Measurements from ENCODE around the gene HEMK1. TPM values are rescaled to one million over a fixed set of nuclear protein-coding genes. Genes with fewer than 3 reads are reported as not detected.

The HEMK1 gene
- total RNA-seq, 1 donor from 2014 or later, result 13.3 TPM

GRCh38 chr3:50617096-50617791, 47.9 kb downstream of the HEMK1 start, which contains the start of gene MAPKAPK3:
Gene MAPKAPK3 (plus strand): TSS chr3:50617151. CDS start chr3:50617566, 415 bp downstream.
- DNase-seq, result peak; percentile 23

DNA sequence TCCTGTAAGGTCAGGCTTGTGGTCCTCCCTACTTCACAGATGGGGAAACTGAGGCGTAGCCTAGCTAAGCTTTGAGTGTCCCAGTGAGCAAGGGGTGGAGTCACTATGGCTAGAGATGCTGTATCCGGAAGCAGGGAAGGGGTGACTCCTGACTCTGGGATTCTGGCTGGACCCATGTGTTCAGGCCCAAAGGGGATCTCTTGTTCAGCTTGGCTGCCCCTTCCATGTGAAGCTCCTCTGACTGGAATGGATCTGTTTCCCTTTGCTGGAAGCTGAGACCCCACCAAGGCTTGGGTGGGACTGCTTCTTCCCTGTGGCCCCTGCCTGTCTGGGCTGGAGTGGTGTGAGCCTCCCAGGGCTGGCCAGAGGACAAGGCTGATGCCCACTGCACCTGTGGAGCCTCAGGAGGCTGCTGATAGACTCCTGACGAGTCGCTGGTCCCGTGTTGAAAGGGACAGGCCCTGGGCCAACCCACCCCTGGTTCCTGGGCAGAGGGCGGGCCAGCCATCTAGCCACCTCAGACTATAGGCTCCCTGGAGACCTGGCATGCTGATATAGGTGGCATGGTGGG, 48.7 kb downstream of the HEMK1 start:
- DNase-seq, result no peak

- DNase-seq, result no peak
Observed at GRCh38 chr3:50620420-50620819, 51.1 kb downstream of the HEMK1 start.

GRCh38 chr3:50620820-50621219, 51.5 kb downstream of the HEMK1 start:
- no peak for DNase-seq

DNA sequence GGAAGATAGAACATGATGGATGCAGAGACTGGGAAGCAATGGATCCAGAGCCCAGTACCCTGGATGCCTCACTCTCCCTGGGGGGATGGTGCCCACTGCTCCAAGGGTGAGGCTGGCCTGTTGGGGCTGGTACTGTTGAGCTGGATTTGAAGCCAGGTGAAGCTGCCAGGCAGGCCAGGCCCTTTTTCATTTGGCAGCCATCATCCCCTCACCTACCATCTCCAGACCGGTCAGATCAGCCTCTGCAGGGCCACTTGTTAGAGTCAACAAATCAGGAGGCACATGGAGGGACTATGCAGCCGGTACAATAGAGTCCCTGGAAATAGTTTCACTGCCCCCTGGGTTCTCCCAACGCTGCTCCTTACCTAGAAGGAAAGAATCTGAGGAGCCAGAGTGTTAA, 53.6 kb downstream of the HEMK1 start:
- no peak for DNase-seq

- DNase-seq, result peak; percentile 66
Observed at GRCh38 chr3:50623840-50624474, 54.6 kb downstream of the HEMK1 start.

- no peak for DNase-seq
Observed at GRCh38 chr3:50624634-50625033, 55.3 kb downstream of the HEMK1 start.

GRCh38 chr3:50625231-50626182, 56.2 kb downstream of the HEMK1 start:
- no peak for DNase-seq

- no peak for DNase-seq
Observed at GRCh38 chr3:50626401-50626800, 57.1 kb downstream of the HEMK1 start.

DNA sequence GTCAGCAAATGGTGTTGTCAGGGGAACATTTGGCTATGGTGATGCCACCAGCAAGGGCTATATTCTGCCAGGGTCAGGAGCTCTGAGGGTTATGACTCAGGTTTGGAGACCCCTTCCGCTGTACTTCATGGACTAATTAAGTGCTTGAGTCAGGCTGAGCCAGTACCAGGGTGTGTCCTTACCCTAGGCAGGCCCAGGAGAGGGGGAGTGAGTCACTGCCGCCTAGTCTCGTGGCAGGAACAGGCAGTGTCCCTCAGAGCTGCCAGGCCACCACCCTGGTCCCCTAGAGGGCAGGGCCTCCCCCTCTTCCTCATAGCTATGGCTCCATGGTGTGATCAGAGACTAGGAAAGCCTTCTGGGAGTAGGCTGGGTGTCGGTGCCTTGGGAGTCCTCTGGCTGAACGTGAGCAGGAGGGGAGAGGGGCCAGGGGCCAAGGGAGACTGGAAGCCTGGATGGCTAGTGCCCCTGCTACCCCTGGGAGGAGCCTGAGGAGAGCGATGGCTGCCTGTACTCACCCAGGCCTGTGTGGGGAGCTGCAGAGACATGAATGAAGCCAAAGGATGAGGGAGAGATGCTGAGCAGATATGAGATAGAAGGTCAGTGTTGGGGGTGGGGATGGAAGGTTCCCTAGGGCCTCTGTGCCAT, 58.2 kb downstream of the HEMK1 start:
- DNase-seq, result peak; percentile 31

GRCh38 chr3:50628601-50629000, 59.3 kb downstream of the HEMK1 start:
- no peak for DNase-seq

- no peak for DNase-seq
Observed at GRCh38 chr3:50630394-50630793, 61.1 kb downstream of the HEMK1 start.

DNA sequence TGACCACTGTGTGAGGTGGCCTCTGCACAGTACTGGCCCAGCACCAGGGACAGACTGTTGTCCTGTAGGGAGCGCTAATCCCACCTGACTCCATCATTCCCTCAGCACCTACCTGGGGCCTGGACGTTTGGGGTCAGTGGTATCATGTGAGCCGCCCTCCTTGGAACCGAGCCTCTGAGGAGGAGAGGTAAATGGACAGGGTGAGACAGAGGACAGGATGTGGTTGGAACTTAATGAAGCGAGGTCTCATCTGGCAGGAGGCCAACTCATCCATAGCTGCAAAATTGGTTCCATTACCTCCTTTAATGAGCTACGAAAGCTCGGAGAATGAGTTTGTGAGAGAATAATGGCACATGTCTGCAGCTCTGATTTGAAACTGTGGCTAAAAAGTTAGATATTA, 61.6 kb downstream of the HEMK1 start:
- DNase-seq, result no peak

- DNase-seq, result no peak
Observed at GRCh38 chr3:50632450-50632849, 63.1 kb downstream of the HEMK1 start.

DNA sequence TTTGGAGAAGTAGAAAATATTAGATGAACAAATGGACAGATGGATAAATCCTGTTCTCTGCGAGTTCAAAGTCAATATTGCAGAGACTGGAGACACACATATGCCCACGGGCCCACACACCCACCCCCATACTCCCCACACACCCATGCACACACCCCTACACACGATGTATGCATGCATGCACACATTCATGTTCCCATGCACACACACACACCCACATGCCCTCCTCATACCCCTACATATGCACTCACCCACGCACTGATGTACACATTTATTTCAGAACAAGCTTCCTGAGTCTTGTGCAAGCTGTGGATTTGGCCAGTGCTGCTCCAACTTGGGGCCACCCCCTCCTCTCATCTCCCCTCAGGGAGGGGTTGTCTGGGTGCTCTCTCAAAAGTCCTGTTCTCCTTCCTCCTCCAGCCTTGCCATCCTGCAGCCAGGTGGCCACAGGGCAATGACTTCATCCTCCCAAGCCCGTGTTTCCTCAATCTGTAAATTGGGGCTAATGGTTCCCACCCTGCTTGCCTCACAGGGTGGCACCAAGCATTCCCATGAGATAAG, 64.0 kb downstream of the HEMK1 start:
- DNase-seq, result no peak

- no peak for DNase-seq
Observed at GRCh38 chr3:50635066-50635465, 65.7 kb downstream of the HEMK1 start.

GRCh38 chr3:50637011-50637410, 67.7 kb downstream of the HEMK1 start:
- no peak for DNase-seq

- no peak for DNase-seq
Observed at GRCh38 chr3:50637945-50638344, 68.6 kb downstream of the HEMK1 start.

DNA sequence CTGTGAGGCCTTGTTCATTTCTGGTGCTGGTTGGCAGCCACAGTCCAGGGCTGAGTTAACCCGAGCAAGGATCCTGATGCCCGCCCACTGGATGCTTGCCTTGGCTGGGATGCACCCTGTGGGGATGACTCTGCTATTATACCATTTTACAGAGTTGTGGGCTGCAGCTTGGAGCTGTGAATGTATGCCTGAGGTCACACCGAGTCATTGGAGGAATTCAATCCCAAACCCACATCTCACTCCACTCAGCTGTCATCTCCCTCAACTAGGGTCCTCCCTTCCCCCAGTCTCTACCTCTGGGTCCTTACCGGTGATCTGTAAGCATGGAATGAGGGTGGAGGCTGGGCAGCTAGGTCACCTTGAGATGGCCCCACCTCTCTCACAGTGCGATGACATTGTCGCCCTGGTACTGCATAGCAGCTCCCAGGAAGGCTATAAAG, 69.8 kb downstream of the HEMK1 start:
- no peak for DNase-seq

GRCh38 chr3:50642382-50642781, 73.1 kb downstream of the HEMK1 start:
- no peak for DNase-seq

DNA sequence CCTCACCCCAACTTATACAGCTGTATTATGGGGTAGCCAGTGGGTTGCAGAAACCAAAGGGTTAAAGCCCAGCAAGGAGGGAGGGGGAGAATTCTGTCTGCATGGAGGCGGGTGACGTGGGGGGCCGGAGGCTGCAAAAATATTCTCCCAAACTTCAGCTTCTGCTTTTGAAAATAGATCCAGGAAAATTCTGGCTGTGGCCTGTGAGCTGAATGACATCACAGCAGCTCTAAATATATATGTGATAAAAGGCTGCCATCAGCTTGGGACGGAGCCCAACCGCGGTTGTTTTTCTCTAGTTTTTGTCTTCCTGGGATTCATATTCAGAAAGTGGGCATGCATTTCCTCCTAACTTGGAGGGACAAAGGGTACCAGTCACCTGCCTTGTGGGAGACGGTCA, 75.2 kb downstream of the HEMK1 start:
- no peak for DNase-seq

DNA sequence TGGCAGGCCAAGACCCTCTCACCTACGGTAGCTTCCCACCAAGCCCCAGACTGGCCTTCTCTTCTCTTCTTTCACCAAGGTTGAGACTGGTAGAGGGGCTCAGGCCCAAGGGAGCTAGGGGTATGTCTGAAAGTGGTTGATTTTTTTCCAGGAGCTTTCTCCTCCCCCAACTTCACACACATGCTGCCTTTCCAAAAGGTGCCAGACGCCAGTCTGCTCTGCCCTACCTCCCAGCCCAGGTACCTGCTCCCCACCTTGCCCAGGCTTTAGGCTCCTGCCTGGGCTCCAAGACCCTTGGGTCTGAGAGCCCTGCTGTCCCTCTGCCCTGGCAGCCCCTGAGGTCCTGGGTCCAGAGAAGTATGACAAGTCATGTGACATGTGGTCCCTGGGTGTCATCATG, 76.1 kb downstream of the HEMK1 start:
- no peak for DNase-seq

All from dermis blood vessel endothelial cell (primary cell).